ENCODE measurements around the gene ARHGDIA.

- TF ChIP-seq CTCF (IDR thresholded peaks at IDR 0.05; ENCODE audit: low read depth, low read length), result no peak
- no peak for TF ChIP-seq POLR2A (IDR thresholded peaks at IDR 0.05; ENCODE audit: extremely low read depth, insufficient read length)
- no peak for TF ChIP-seq MYC (IDR thresholded peaks at IDR 0.05; ENCODE audit: low read depth, low read length)
These were observed 32.9 kb upstream of the ARHGDIA start for GRCh38 chr17:81903896-81904599.

Measured in NB4 (cell line).